Measurements from ENCODE around the gene TBC1D1.

- TF ChIP-seq CTCF (IDR thresholded peaks at IDR 0.05; ENCODE audit: control extremely low read depth in 1 of 3, insufficient read depth in 1 of 3, low read depth in 1 of 3, low read length in 3 of 3): no peak
- TF ChIP-seq EZH2 (IDR thresholded peaks at IDR 0.05; ENCODE audit: low read depth, low read length, severe bottlenecking): no peak
- 0 out of 3 replicates have a peak, but pooled peaks of 1 of the 2 experiments have one; percentile 6 for TF ChIP-seq EP300 (IDR thresholded peaks at IDR 0.05; ENCODE audit: borderline replicate concordance in 1 of 2, low read depth in 2 of 2, low read length in 2 of 2)
- TF ChIP-seq RFX5 (IDR thresholded peaks at IDR 0.05; ENCODE audit: borderline replicate concordance, low read depth, low read length): no peak
- no peak for TF ChIP-seq RNF2 (IDR thresholded peaks at IDR 0.05; ENCODE audit: borderline replicate concordance, low read depth, low read length, missing control alignments, poor library complexity, severe bottlenecking)
- no peak for TF ChIP-seq SIN3A (conservative IDR thresholded peaks at IDR 0.05 in 1 of 2, IDR thresholded peaks at IDR 0.05 in 1 of 2; ENCODE audit: low read depth in 1 of 2, low read length in 2 of 2)
- TF ChIP-seq PHF8 (conservative IDR thresholded peaks at IDR 0.05; ENCODE audit: low read depth, low read length): no peak
These were observed 111.0 kb downstream of the TBC1D1 start for GRCh38 chr4:38001927-38002326.
